Activated T-helper 17 cell treated with anti-CD3 and anti-CD28 coated beads, Interleukin-2, amount 50 U/mL, for 72 hours (primary cell): ENCODE data around the gene SLC35A4. TPM values are rescaled to one million over a fixed set of nuclear protein-coding genes. Genes with fewer than 3 reads are reported as not detected.
A peak's percentile ranks its signal among the peaks of the same experiment; 100 is the strongest.

Source experiments
- ATAC-seq: fragments of 150-1000 bp; cut with Tn5 transposase; replicated peaks from 2 replicates; pipeline ENCODE4 v1.10.0; 2021; ENCODE audit warnings: mild to moderate bottlenecking, moderate library complexity
- H3K27ac Mint-ChIP-seq: one replicate; pipeline ENCODE4 v1.8.0; 2022; ENCODE audit warnings: mixed read lengths
- H3K27me3 Mint-ChIP-seq: one replicate; pipeline ENCODE4 v1.8.0; 2022; ENCODE audit warnings: mixed read lengths
- H3K36me3 Mint-ChIP-seq: one replicate; pipeline ENCODE4 v1.8.0; 2022; ENCODE audit warnings: low read depth, mild to moderate bottlenecking, mixed read lengths
- H3K4me1 Mint-ChIP-seq: one replicate; pipeline ENCODE4 v1.8.0; 2022; ENCODE audit warnings: mixed read lengths
- H3K4me3 Mint-ChIP-seq: one replicate; pipeline ENCODE4 v1.8.0; 2022; ENCODE audit warnings: mild to moderate bottlenecking, mixed read lengths
- H3K9me3 Mint-ChIP-seq: one replicate; pipeline ENCODE4 v1.8.0; 2022; ENCODE audit warnings: mixed read lengths
- total RNA-seq, 2 donors: library from RNA; stranded (reverse); gene quantifications; one replicate each; pipeline ENCODE4 v1.2.3, GENCODE V29; 2022

The SLC35A4 gene
- 10 to 100 TPM; 56.0 to 89.6 TPM for total RNA-seq

DNA sequence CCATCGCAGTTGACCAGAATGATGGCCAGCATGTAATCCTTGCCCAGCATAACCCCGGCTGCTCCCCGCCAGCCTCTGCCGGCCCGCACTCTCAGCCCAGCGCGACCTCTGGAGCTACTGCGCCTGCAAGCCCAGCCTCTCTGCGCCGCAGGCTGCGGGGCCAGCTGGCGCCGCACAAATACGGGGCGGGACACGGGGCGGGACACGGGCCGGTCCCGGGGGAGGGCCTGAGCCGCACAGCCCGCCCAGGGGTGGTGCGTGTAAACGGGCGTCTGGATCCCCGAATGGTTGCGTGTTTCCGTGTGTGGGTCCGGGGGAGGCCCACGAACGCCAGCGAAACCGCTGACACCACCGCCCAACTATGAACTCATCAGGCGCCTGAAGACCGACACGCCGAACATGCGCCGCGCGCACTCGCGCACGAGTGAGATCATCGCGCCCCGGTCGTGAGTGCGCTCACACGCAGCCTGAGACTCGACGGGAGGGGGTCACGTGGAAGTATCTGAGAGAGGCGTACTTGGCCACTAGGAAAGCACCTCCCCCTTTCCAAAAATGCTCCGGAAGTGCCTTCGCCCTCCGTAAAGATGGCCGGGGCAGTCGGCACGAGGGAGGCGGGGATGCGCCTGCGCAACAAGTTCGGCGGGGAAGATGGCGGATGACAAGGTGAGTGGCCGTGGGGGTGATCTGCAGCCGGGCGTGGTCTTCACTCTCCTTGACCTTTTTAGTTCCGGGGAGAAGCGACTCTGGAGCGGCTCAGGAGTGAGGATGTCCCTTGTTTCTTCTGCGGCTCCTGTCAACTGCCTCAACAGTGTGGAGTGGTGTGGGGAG, at the start of gene SLC35A4, which contains the start of gene APBB3:
TSS of gene SLC35A4 (plus strand) at position 633 of the 828 bp plus-strand sequence. CDS start 2,342 bp downstream, outside the sequence.
TSS of gene APBB3 (minus strand) at position 403 of the 828 bp plus-strand sequence. CDS start at position 50, 353 bp downstream.
- Mint-ChIP-seq H3K4me1 (peaks cover 23% of the 10 kb centered on the region), H3K9me3 (no peaks in the 10 kb centered on the region), H3K4me3 (peak within 1 kb of the TSS; percentile 93), H3K36me3 (peaks cover 45% of the 10 kb centered on the region), H3K27ac (peak within 1 kb of the TSS; percentile 93), H3K27me3 (no peaks in the 10 kb centered on the region)
- peak; percentile 93 for ATAC-seq

DNA sequence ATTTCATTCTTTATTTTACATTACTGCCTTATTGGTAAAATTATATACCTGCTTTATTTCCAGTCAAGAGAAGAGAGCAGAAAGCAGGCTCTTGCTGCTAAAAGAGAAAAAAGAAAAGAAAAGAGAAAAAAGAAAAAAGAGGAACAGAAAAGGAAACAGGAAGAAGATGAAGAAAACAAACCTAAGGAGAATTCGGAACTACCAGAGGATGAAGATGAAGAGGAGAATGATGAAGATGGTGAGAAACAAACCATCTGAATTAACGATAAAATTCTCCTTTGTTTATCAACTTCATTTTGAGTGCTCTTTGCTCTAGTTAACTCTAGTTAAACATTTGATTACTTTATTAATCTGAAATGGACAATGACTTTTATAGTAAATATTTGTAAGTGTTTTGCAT, 40.6 kb upstream of the SLC35A4 start:
- H3K27ac Mint-ChIP-seq: peak overlapping the region; percentile 65

DNA sequence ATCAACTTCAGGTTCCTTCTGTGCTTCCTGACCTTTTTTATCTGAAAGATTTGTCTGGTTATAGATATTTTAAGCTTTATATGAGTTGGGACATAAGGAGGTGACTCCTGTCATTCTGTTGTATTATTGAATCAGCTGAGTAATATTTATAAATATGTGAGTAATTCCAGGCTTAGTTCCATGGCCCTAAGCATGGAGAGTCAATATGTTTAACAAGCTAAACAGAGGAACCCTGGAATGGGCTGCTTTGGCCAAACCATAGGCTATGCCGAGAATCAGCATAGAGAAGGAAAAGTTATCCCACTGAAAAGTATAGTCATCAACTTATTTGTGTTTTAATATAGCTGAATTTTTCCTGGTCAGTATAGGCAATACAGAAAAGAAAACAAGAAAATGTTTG, 24.4 kb upstream of the SLC35A4 start:
- H3K36me3 Mint-ChIP-seq: peaks cover 95% of the 10 kb centered on the region
- no peak overlapping the region for H3K27ac Mint-ChIP-seq

More for the DNA sequence above, 40.6 kb upstream of the SLC35A4 start:
- H3K27me3 Mint-ChIP-seq: no peaks in the 10 kb centered on the region
- H3K4me1 Mint-ChIP-seq: no peaks in the 10 kb centered on the region
- H3K9me3 Mint-ChIP-seq: no peaks in the 10 kb centered on the region
- H3K36me3 Mint-ChIP-seq: peaks cover 66% of the 10 kb centered on the region
- no peak for ATAC-seq
- no peak overlapping the region for H3K4me3 Mint-ChIP-seq

DNA sequence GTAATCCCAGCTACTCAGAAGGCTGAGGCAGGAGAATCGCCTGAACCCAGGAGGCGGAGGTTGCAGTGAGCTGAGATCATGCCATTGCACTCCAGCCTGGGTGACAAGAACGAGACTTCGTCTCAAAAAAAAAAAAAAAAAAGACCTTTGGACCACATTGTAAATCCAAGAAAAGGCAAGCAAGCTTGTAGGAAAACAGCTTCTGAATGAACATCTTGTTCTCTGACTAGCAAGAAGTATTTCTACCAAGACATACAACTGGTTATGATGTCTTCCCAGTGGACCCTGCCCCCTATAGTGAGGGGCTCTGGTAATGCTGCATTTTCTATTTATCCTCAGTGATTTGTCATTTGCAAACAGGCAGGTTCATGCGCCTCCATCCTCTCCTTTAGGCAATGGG, 21.7 kb upstream of the SLC35A4 start:
- Mint-ChIP-seq H3K36me3 (peaks cover 69% of the 10 kb centered on the region), H3K27ac (no peak overlapping the region), H3K4me3 (no peak overlapping the region), H3K27me3 (no peaks in the 10 kb centered on the region), H3K4me1 (no peaks in the 10 kb centered on the region), H3K9me3 (no peaks in the 10 kb centered on the region)
- ATAC-seq: no peak

More for the DNA sequence above, 24.4 kb upstream of the SLC35A4 start:
- no peaks in the 10 kb centered on the region for H3K4me1 Mint-ChIP-seq
- no peaks in the 10 kb centered on the region for H3K27me3 Mint-ChIP-seq
- no peak for ATAC-seq
- H3K9me3 Mint-ChIP-seq: no peaks in the 10 kb centered on the region
- H3K4me3 Mint-ChIP-seq: no peak overlapping the region

DNA sequence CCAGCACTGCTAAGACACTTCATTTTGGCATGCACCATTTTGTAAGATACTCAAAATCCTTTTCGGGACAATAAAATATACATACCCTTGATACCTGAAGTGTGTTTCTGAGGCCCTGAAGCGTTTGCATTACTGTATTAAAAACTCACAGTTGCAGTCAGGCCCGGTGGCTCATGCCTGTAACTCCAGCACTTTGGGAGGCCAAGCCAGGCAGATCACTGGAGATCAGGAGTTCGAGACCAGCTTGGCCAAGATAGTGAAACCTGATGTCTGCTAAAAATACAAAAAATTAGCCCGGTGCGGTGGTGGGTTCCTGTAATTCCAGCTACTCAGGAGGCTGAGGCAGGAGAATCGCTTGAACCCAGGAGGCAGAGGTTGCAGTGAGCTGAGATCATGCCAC, 19.6 kb upstream of the SLC35A4 start:
- Mint-ChIP-seq H3K36me3 (peaks cover 58% of the 10 kb centered on the region), H3K27ac (no peak overlapping the region), H3K4me3 (no peak overlapping the region), H3K4me1 (no peaks in the 10 kb centered on the region), H3K9me3 (no peaks in the 10 kb centered on the region), H3K27me3 (no peaks in the 10 kb centered on the region)
- no peak for ATAC-seq

DNA sequence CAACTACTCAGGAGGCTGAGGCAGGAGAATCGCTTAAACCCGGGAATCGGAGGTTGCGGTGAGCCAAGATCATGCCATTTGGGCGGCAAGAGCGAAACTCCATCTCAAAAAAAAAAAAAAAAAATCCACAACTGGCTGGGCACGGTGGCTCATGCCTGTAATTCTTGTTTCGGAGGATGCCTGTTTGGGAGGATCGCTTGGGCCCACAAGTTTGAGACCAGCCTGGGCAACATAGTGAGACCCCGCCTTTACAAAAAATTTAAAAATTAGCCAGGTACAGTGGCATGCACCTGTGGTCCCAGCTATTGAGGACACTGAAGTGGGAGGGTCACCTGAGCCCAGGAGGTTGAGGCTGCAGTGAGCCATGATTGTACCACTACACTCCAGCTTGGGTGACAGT, 19.0 kb upstream of the SLC35A4 start:
- Mint-ChIP-seq H3K27ac (no peak overlapping the region), H3K4me1 (no peaks in the 10 kb centered on the region), H3K9me3 (no peaks in the 10 kb centered on the region), H3K36me3 (peaks cover 58% of the 10 kb centered on the region), H3K27me3 (no peaks in the 10 kb centered on the region), H3K4me3 (no peak overlapping the region)
- no peak for ATAC-seq

DNA sequence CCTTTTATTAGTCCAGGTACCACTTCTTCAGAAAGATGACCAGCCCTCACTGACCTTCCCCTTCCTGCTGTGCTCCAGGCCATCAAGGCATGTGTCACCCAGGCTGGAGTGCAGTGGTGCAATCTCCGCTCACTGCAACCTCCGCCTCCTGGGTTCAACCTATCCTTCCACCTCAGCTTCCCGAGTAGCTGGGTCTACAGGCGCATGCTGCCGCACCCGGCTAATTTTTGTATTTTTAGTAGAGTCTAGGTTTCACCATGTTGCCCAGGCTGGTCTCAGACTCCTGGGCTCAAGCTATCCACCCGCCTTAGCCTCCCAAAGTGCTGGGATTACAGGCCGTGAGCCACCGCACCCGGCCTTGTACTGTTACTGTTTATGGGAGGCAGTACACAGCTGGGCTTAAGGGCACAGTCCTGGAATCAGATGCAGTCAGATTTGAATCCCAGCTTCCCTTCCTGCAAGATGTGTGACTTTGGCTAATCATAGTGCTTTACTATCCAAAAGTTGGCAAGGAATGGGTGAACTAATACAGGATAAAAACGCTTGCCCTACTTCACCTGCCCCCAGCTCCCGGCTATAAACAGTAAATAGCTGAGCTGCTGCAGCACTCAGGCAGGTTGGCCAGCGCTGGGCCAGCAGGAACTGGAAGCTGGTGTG, 17.6 kb upstream of the SLC35A4 start:
- H3K9me3 Mint-ChIP-seq: no peaks in the 10 kb centered on the region
- H3K4me1 Mint-ChIP-seq: no peaks in the 10 kb centered on the region
- peaks cover 58% of the 10 kb centered on the region for H3K36me3 Mint-ChIP-seq
- peak overlapping the region; percentile 82 for H3K4me3 Mint-ChIP-seq
- H3K27ac Mint-ChIP-seq: peak overlapping the region; percentile 91
- no peak for ATAC-seq
- H3K27me3 Mint-ChIP-seq: no peaks in the 10 kb centered on the region

DNA sequence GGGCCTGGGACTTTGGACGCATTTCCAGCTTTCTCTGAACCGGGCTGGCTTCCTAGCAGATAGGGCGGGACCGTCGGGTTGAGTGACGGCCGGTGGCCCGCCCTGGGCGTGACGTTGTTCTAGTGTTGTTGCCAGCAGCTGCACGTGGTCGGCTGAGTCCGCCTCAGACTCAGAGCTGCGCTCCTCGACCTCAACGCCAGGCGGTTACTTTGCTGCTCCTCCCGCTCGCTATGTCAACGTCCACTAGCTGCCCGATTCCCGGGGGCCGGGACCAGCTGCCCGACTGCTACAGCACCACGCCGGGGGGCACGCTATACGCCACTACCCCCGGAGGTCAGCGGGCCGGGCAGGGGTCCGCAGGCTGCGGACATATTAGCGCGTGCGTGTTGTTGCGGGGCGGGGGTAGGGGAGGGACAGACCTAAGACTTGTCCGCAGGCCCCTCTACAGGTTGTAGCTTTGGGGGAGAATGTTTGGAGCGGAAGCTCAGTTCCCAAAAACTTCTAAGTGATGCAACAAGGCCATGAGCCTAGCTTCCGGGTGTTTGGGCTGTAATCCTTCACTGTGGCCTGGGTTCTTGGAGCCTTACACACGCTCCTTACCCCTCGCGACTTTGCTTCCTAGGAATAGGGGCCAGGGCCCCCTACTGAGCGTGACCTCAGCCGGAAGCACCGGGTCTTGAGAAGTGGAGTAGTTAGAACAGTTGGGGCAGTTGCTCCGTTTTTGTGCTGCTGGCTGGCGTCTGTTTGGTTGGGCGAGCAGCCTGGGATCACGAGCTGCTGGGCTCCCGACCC, 16.9 kb upstream of the SLC35A4 start, which contains the start of gene EIF4EBP3:
TSS of gene EIF4EBP3 (plus strand) at position 155 of the 792 bp plus-strand sequence. CDS start at position 231, 76 bp downstream.
- Mint-ChIP-seq H3K4me1 (no peaks in the 10 kb centered on the region), H3K4me3 (peak within 1 kb of the TSS; percentile 82), H3K27me3 (no peaks in the 10 kb centered on the region), H3K27ac (peak within 1 kb of the TSS; percentile 91), H3K36me3 (peaks cover 58% of the 10 kb centered on the region), H3K9me3 (no peaks in the 10 kb centered on the region)
- ATAC-seq: peak; percentile 99

DNA sequence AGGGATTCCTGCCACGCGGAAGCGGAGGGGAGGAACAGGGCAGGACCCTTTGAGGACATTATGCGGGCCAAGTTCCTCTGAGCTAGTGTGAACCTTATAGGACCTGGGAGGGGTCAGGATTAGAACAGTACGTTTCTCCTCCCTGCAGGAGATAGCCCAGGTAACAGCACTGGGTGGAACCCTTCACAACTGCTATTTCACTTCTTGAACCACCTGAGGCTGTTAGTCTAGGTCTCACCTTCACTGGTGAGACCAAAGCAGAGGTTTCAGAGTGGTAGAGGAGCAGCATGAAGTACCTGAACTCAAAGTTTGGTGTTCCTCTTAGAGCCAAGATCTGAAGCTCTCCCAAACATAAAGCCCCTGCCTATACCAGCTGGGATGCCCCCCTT, 16.3 kb upstream of the SLC35A4 start:
- peak overlapping the region; percentile 91 for H3K27ac Mint-ChIP-seq
- H3K4me1 Mint-ChIP-seq: peaks cover 5% of the 10 kb centered on the region
- ATAC-seq: no peak
- peaks cover 60% of the 10 kb centered on the region for H3K36me3 Mint-ChIP-seq
- H3K4me3 Mint-ChIP-seq: peak overlapping the region; percentile 82
- no peaks in the 10 kb centered on the region for H3K9me3 Mint-ChIP-seq
- no peaks in the 10 kb centered on the region for H3K27me3 Mint-ChIP-seq

GRCh38 chr5:140548791-140549190, 15.8 kb upstream of the SLC35A4 start:
- H3K27me3 Mint-ChIP-seq: no peaks in the 10 kb centered on the region
- peaks cover 60% of the 10 kb centered on the region for H3K36me3 Mint-ChIP-seq
- H3K4me1 Mint-ChIP-seq: peaks cover 10% of the 10 kb centered on the region

DNA sequence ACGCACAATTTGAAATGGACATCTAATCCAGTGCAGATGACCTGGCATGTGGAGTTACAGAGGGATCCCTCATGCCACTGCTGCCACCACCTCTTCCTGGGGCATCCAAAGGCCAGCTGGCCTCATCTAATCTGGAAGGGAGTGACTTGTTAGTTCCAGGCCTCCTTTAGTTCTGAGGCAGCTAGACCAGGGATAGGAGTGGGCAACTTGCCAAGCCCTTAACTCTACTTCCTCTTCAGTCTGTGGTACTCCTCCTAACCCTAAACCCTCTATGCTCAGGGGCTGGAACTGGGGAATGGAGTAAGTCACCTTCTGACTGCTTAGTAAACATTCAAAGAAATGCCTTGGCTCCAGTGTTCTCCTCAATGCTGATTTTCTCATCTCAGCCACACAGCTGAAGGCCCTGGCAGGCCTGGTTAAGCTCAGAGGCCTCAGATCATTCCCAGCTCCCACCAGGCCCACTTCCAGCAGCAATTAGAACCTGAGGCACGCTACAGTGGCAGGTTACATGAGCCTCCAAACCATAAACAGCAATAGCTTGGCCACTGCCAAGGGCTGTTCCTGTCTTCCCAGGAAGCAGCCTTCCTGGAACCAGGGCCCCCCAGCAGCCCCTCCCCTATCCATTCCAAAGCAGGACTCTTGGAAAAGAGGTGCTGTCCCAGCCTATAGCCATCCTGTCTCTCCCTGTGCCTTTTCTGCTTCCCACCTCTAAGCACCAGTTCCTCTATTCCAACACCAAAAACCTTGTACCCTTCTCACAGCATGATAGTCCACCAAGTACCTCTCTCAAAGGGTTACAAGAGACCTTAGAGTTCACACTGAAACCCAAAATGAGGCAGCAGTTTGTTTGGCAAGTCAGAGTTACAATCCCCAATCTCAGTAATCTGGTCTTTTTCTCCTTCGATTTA, 15.1 kb upstream of the SLC35A4 start:
- peak overlapping the region; percentile 82 for H3K4me3 Mint-ChIP-seq
- no peaks in the 10 kb centered on the region for H3K9me3 Mint-ChIP-seq
- peaks cover 60% of the 10 kb centered on the region for H3K36me3 Mint-ChIP-seq
- no peak for ATAC-seq
- H3K27ac Mint-ChIP-seq: peak overlapping the region; percentile 91
- H3K27me3 Mint-ChIP-seq: no peaks in the 10 kb centered on the region
- H3K4me1 Mint-ChIP-seq: peaks cover 17% of the 10 kb centered on the region

More at GRCh38 chr5:140548791-140549190, 15.8 kb upstream of the SLC35A4 start:
- ATAC-seq: no peak
- H3K4me3 Mint-ChIP-seq: peak overlapping the region; percentile 82
- peak overlapping the region; percentile 91 for H3K27ac Mint-ChIP-seq
- H3K9me3 Mint-ChIP-seq: no peaks in the 10 kb centered on the region

DNA sequence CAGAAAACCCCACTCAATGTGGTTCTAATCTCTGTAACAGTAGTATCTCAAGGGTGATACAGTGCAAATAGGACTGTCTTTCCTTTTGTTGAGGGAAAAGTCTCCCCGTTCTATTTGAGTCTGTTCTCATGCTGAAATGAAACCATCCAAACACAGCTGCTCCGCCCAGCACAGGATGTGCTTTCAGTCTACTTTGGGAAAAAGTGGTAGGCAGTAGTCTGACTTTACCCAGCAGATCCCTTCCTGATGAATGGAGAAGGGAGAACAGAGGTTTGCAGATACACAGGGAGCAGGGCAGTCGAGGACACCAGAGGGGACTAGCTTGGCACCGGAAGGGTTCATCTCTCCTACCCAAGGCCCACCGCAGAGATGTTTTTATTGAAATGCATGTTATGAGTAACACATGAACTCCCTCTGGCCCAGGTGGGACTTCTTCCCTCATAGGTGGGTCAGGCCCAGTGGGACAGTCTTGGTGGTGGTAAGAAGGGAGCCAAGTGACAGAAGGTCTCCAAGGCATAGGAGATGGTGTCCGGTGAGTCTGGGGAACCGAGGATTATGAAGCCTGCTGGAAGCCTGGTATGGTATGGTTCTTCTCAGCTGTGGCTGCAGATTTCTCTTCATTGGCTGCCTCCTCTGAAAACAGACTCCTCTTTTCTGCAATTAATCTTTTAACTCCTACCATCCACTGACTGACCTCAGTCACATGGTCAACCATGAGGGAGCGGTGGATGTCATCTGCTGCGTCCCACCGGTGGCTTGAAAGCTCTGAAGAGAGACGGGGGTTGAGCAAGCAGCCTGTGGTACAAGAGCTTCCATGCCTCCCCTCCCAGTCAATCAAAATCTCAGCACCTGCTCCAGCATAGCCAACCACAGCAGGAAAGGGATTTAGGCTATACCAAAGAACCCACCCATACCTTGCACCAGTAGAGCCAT, 14.2 kb upstream of the SLC35A4 start:
- Mint-ChIP-seq H3K4me1 (peaks cover 23% of the 10 kb centered on the region), H3K27ac (peak overlapping the region; percentile 91), H3K36me3 (peaks cover 64% of the 10 kb centered on the region), H3K4me3 (no peak overlapping the region), H3K27me3 (no peaks in the 10 kb centered on the region), H3K9me3 (no peaks in the 10 kb centered on the region)
- ATAC-seq: no peak
